Activated naive CD4-positive, alpha-beta T cell (primary cell): Measurements from ENCODE around the gene UNC13C.

Experiments
- DNase-seq, 4 experiments: peaks; one replicate each; lab custom pipeline; 2025; lab: John Stamatoyannopoulos, UW

The UNC13C gene

DNA sequence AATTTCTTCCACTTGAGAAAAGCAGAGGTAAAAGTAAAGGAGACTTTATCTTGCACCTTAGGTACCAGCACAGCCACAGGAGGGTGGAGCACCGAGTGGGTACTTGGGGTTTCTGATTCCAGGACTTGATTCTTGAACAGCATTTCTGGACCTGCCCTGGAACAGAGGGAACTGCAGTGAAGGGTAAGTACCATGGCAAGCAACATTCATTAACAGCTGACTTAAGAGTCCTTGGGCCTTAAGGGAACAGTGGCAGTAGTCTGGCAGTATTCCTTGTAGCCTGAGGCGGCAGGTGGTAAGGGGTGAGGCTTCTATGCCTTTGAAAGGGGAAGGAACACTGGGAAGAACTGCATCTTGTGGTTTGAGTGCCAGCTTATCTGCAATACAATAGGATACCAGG is 666.6 kb downstream of the UNC13C start:
- no peak for DNase-seq

GRCh38 chr15:54659646-54660045 is 681.4 kb downstream of the UNC13C start:
- DNase-seq = no peak

- no peak for DNase-seq
Observed at GRCh38 chr15:54660356-54660755, 682.1 kb downstream of the UNC13C start.

GRCh38 chr15:54675241-54675640 is 697.0 kb downstream of the UNC13C start:
- DNase-seq = no peak

DNA sequence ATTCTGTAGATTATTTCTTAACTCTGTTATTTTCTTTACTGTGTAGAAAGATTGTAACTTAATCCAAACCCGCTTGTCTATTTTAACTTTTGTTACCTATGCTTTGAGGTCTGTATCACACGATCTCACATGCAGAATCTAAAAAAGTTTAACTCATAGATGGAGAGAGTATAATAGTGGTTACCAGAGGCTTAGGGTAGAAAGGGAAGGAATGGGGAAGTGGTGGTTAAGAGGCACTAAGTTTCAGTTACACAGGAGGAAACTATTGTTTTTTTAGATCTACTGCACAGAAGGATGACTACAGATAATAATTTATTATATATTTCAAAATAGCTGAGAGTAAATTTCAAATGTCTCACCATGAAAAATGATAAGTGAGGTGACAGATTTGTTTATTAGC is 703.3 kb downstream of the UNC13C start:
- DNase-seq = no peak
